Common myeloid progenitor, CD34-positive (primary cell): Measurements from ENCODE around the gene MRPL51.
"Not testable (repeated sequence)": the region's sequence is repeated elsewhere in the genome, so short reads cannot be mapped to it uniquely, and the experiment has no call there.

Experiments
- CTCF ChIA-PET: fragments of 350-600 bp; sonication (Branson Sonifier 250); formaldehyde crosslinking; loops from one replicate; lab custom pipeline; 2021; ENCODE audit warnings: antibody characterized with exemption; lab: Charles Lee
- POLR2A ChIA-PET: fragments of 350-600 bp; sonication (Branson Sonifier 250); formaldehyde crosslinking; loops from one replicate; lab custom pipeline; 2021; ENCODE audit warnings: antibody characterized with exemption; lab: Charles Lee
- DNase-seq, 3 donors: peaks; one replicate each; pipeline versions ENCODE4 v3.0.0 to v3.0.0-alpha.2; 2013
- H3K27ac ChIP-seq, 2 experiments: 1 replicate in 1 of 2; 2 replicates in 1 of 2; pipeline ENCODE4 v1.7.0; 2013; ENCODE audit warnings: inconsistent platforms in 2 of 2, low read length in 2 of 2, mild to moderate bottlenecking in 2 of 2, low read depth in 1 of 2, moderate library complexity in 1 of 2; ENCODE audit not compliant: severe bottlenecking in 2 of 2, insufficient read depth in 1 of 2, poor library complexity in 1 of 2
- H3K27me3 ChIP-seq, 5 experiments: replicated peaks in 2 of 5; 1 replicate in 3 of 5; 2 replicates in 2 of 5; pipeline versions ENCODE4 v1.6.1 to v1.7.0; 2013; ENCODE audit warnings: low read length in 4 of 5, mild to moderate bottlenecking in 2 of 5, moderate library complexity in 2 of 5, inconsistent platforms in 1 of 5; ENCODE audit not compliant: insufficient read depth in 5 of 5, control insufficient read depth in 4 of 5
- H3K36me3 ChIP-seq, 4 experiments: 1 replicate in 2 of 4; 2 replicates in 2 of 4; pipeline versions ENCODE4 v1.6.1 to v1.7.0; 2013; ENCODE audit warnings: low read length in 3 of 4, control low read depth in 1 of 4, mild to moderate bottlenecking in 1 of 4; ENCODE audit not compliant: control insufficient read depth in 4 of 4, insufficient read depth in 4 of 4
- H3K4me1 ChIP-seq, 4 experiments: 1 replicate in 3 of 4; 2 replicates in 1 of 4; pipeline versions ENCODE4 v1.6.1 to v1.7.1; 2013; ENCODE audit warnings: low read length in 3 of 4, mild to moderate bottlenecking in 3 of 4, control low read depth in 1 of 4, inconsistent platforms in 1 of 4, moderate library complexity in 1 of 4; ENCODE audit not compliant: control insufficient read depth in 4 of 4, insufficient read depth in 4 of 4; ENCODE audit errors: control extremely low read depth in 1 of 4
- H3K4me3 ChIP-seq, 7 experiments: 1 replicate in 4 of 7; 2 replicates in 3 of 7; pipeline versions ENCODE4 v1.5.1 to v1.7.0; 2013; ENCODE audit warnings: mild to moderate bottlenecking in 7 of 7, low read length in 6 of 7, moderate library complexity in 6 of 7, inconsistent platforms in 2 of 7, low read depth in 2 of 7, control low read depth in 1 of 7; ENCODE audit not compliant: insufficient read depth in 4 of 7, control insufficient read depth in 1 of 7; ENCODE audit errors: extremely low read depth in 1 of 7
- H3K9me3 ChIP-seq, 5 experiments: 1 replicate in 4 of 5; 2 replicates in 1 of 5; pipeline versions ENCODE4 v1.6.1 to v1.7.1; 2013; ENCODE audit warnings: low read length in 4 of 5, mild to moderate bottlenecking in 2 of 5, inconsistent platforms in 1 of 5, low read depth in 1 of 5, moderate library complexity in 1 of 5; ENCODE audit not compliant: control insufficient read depth in 4 of 5, insufficient read depth in 2 of 5; ENCODE audit errors: control extremely low read depth in 1 of 5
- WGBS: methylation state at CpG from one replicate; pipeline ENCODE4 v1.1.5; 2013; ENCODE audit not compliant: insufficient coverage; 5-methylcytosine and 5-hydroxymethylcytosine counted together

The MRPL51 gene

DNA sequence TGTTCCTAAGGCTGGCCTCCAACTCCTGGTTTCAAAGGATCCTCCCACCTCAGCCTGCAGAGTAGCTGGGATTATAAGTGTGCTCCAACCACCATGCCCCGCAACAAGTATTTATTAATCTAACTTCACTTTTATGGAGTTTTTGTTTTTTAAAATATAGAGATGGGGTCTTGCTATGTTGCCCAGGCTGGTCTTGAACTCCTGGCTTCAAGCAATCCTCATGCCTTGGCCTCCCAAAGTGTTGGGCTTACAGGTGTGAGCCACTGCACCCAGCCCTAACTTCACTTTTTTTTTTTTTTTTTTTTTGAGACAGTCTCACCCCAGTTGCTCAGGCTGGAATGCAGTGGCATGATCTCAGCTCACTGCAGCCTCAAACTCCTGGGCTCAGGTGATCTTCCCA lies 2.4 kb downstream of the MRPL51 start:
- H3K36me3 ChIP-seq, H3K9me3 ChIP-seq, H3K27ac ChIP-seq, H3K27me3 ChIP-seq, H3K4me3 ChIP-seq, DNase-seq, POLR2A ChIA-PET: not testable (repeated sequence)
- CTCF ChIA-PET, result interaction anchor here (0.7 to 0.8 kb wide), 4 partner anchors 11 to 78 kb away, joined by 3 read pairs; partner anchors contain the start of gene NOP2
- H3K4me1 ChIP-seq, result peaks cover 21 to 29% (median 25%) of the 10 kb centered on the region in 4 experiments
- WGBS, result no CpG with 5 or more reads among the region's 1 CpG

DNA sequence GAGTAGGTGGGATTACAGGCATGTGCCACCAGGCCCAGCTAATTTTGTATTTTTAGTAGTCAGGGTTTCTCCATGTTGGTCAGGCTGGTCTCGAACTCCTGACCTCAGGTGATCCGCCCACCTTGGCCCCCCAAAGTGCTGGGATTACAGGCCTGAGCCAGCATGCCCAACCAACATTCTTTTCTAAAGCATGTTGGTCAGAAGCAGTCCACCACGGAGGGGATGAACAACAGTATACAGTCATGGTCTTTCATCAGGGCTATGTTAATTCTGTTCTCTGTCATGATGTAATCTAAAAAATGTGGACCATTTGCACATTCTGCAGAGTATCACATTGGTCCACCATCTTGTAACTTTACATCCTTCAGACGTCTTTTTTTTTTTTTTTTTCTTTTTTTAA lies 3.6 kb downstream of the MRPL51 start:
- H3K27ac ChIP-seq, result no peak overlapping the region
- 86% methylated on average over 4 of the region's 4 CpGs for WGBS
- peaks cover 10 to 16% (median 13%) of the 10 kb centered on the region in 4 experiments for H3K4me1 ChIP-seq
- ChIA-PET POLR2A (interaction anchor here (2.2 kb wide), 1 partner anchor 19 kb away, joined by 8 read pairs; the partner anchor contains the start of gene VAMP1), CTCF (no interaction called here)
- H3K36me3 ChIP-seq, result peaks cover 0 to 6% (median 2%) of the 10 kb centered on the region in 4 experiments
- H3K27me3 ChIP-seq, result no peaks in the 10 kb centered on the region
- no peaks in the 10 kb centered on the region for H3K9me3 ChIP-seq
- DNase-seq, result no peak
- H3K4me3 ChIP-seq, result no peak overlapping the region

DNA sequence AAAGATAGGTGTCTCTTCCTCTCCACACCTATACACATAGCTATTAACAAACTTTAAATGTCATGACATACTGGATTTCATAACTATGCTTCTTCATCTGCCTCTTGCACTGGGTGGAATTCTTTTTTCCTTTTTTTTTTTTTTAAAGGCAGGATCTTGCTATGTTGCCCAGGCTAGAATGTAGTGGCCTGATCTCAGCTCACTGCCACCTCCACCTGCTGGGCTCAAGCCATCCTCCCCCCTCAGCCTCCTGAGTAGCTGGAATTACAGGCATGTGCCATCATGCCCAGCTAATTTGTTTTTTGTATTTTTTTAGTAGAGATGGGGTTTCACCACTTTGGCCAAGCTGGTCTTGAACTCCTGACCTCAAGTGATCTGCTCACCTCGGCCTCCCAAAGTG lies 4.8 kb downstream of the MRPL51 start:
- DNase-seq, result no peak
- Histone ChIP-seq H3K4me1 (peaks cover 8 to 12% (median 10%) of the 10 kb centered on the region in 4 experiments), H3K27me3 (no peaks in the 10 kb centered on the region), H3K9me3 (no peaks in the 10 kb centered on the region), H3K36me3 (peaks cover 0 to 6% (median 2%) of the 10 kb centered on the region in 4 experiments), H3K27ac (no peak overlapping the region), H3K4me3 (no peak overlapping the region)
- ChIA-PET POLR2A (interaction anchor here (2.2 kb wide), 1 partner anchor 18 kb away, joined by 8 read pairs; the partner anchor contains the start of gene VAMP1), CTCF (interaction anchor here (1.1 to 3.0 kb wide), 2 partner anchors 9 to 23 kb away, joined by 4 to 12 read pairs; no protein-coding TSS in a partner anchor)
- 100% methylated on average over 1 of the region's 1 CpG for WGBS

DNA sequence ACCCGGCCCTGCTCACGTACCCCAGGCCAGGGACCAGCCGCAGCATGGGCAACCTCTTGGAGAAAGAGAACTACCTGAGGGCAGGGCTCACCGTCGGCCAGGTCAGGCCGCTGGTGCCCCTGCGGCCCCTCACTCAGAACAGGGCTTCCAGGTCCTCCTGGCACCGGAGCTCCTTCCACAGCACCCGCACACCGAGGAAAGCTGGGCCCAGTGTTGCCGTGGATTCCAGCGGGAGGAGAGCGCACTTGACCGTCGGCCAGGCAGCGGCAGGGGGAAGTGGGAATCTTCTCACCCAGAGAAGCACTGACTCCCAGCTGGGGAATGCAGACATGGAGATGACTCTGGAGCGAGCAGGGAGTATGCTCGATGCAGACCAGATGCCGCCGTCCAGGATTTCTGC lies 14.6 kb downstream of the MRPL51 start:
- Histone ChIP-seq H3K36me3 (no peaks in the 10 kb centered on the region), H3K4me1 (no peaks in the 10 kb centered on the region), H3K4me3 (no peak overlapping the region), H3K9me3 (no peaks in the 10 kb centered on the region), H3K27ac (no peak overlapping the region), H3K27me3 (no peaks in the 10 kb centered on the region)
- ChIA-PET POLR2A (no interaction called here), CTCF (no interaction called here)
- WGBS, result 97% methylated on average over 20 of the region's 20 CpGs
- DNase-seq, result no peak

DNA sequence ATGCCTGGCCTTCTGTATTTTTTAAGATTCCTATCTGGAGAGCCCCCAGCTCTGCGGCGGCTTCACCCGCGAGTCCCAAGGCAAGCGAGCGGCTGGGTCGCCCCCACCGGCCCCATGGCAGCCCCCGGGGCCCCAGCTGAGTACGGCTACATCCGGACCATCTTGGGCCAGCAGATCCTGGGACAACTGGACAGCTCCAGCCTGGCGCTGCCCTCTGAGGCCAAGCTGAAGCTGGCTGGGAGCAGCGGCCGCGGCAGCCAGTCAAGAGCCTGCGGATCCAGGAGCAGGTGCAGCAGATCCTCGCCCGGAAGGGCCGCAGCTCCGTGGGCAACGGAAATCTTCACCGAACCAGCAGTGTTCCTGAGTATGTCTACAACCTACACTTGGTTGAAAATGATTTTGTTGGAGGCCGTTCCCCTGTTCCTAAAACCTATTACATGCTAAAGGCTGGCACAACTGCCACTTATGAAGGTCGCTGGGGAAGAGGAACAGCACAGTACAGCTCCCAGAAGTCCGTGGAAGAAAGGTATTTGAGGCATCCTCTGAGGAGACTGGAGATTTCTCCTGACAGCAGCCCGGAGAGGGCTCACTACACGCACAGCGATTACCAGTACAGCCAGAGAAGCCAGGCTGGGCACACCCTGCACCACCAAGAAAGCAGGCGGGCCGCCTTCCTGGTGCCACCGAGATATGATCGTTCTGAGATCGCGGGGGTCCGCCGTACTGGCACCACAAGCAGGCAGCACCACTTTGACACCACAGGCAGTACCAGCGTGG lies 15.3 kb downstream of the MRPL51 start:
- CTCF ChIA-PET, H3K9me3 ChIP-seq, H3K27me3 ChIP-seq, POLR2A ChIA-PET, H3K36me3 ChIP-seq, H3K4me1 ChIP-seq, H3K27ac ChIP-seq, H3K4me3 ChIP-seq, DNase-seq: not testable (repeated sequence)
- 97% methylated on average over 30 of the region's 37 CpGs for WGBS

DNA sequence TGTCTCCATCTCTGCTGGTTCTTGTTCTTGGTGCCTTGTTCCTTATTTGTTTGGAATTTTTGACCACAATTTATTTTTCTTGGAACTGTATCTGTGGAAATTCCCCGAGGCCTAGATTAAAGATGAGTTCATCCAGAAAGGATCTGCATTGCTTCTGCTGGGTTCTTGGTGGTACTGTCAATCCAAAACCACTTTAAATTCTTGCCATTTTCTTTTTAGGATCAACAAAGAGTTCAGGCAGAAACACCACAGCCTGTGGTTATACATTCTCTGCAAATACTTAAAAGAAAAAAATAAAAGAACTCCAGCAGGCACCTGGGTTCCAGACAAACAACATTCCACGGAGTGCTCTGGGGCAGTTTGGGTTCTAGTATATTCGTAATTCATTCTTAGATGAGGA lies 16.6 kb downstream of the MRPL51 start:
- Histone ChIP-seq H3K4me3 (no peak overlapping the region), H3K27me3 (no peaks in the 10 kb centered on the region), H3K36me3 (no peaks in the 10 kb centered on the region), H3K4me1 (no peaks in the 10 kb centered on the region), H3K27ac (no peak overlapping the region), H3K9me3 (no peaks in the 10 kb centered on the region)
- CTCF ChIA-PET, result no interaction called here
- POLR2A ChIA-PET, result no interaction called here
- DNase-seq, result no peak
- WGBS, result 85% methylated on average over 2 of the region's 3 CpGs

DNA sequence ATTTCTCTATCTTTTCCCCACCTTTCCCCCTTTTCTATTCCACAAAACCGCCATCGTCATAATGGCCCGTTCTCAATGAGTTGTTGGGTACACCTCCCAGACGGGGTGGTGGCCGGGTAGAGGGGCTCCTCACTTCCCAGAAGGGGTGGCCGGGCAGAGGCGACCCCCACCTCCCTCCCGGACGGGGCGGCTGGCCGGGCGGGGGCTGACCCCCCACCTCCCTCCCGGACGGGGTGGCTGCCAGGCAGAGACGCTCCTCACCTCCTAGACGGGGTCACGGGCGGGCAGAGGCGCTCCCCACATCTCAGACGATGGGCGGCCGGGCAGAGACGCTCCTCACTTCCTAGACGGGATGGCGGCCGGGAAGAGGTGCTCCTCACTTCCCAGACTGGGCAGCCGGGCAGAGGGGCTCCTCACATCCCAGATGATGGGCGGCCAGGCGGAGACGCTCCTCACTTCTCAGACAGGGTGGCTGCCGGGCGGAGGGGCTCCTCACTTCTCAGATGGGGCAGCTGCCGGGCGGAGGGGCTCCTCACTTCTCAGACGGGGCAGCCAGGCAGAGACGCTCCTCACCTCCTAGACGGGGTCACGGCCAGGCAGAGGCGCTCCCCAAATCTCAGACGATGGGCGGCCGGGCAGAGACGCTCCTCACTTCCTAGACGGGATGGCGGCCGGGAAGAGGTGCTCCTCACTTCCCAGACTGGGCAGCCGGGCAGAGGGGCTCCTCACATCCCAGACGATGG lies 17.7 kb downstream of the MRPL51 start:
- POLR2A ChIA-PET, DNase-seq, H3K4me3 ChIP-seq, H3K36me3 ChIP-seq, H3K4me1 ChIP-seq, H3K27me3 ChIP-seq, H3K9me3 ChIP-seq, H3K27ac ChIP-seq: not testable (repeated sequence)
- CTCF ChIA-PET, result interaction anchor here (1.2 kb wide), 1 partner anchor 10 kb away, joined by 3 read pairs; no protein-coding TSS in a partner anchor
- WGBS, result 100% methylated on average over 20 of the region's 48 CpGs
